Gastroesophageal sphincter (tissue), 4 donors: Measurements from ENCODE around the gene EPRS1. TPM values are rescaled to one million over a fixed set of nuclear protein-coding genes. Genes with fewer than 3 reads are reported as not detected.

Source experiments
- ATAC-seq: fragments of 150-250 bp; one replicate; pipeline ENCODE4 v1.9.1; 2016; ENCODE audit warnings: mild to moderate bottlenecking, moderate library complexity
- H3K27ac ChIP-seq, 4 donors: fragments of 200-600 bp; sonication (generic) in 3 of 4; 1 replicate in 3 of 4; 2 replicates in 1 of 4; pipeline ENCODE4 v1.5.1; 2016 to 2019
- H3K27me3 ChIP-seq: fragments of 200-600 bp; sonication (generic); one replicate; pipeline ENCODE4 v1.5.1; 2019
- H3K36me3 ChIP-seq, 2 donors: fragments of 200-600 bp; sonication (generic); one replicate each; pipeline ENCODE4 v1.5.1; 2019; ENCODE audit warnings: control low read depth in 1 of 2
- H3K4me1 ChIP-seq, 3 donors: fragments of 200-600 bp; sonication (generic); 1 replicate in 2 of 3; 2 replicates in 1 of 3; pipeline ENCODE4 v1.5.1; 2016 to 2019; ENCODE audit warnings: control low read depth in 2 of 3
- H3K4me3 ChIP-seq, 2 donors: fragments of 200-600 bp; sonication (generic); one replicate each; pipeline ENCODE4 v1.5.1; 2019; ENCODE audit warnings: mild to moderate bottlenecking in 1 of 2, moderate library complexity in 1 of 2
- H3K9me3 ChIP-seq, 3 donors: fragments of 200-600 bp; sonication (generic); one replicate each; pipeline ENCODE4 v1.5.1; 2017 to 2019; ENCODE audit warnings: control low read depth in 2 of 3
- CTCF ChIP-seq, 4 experiments: fragments of 200-600 bp in 2 of 4; fragments of 450-650 bp in 2 of 4; sonication (generic) in 1 of 4; IDR thresholded peaks; one replicate each; pipeline ENCODE4 v1.5.1; 2017 to 2019; ENCODE audit warnings: antibody characterized with exemption in 4 of 4, mild to moderate bottlenecking in 2 of 4, moderate library complexity in 2 of 4
- EP300 ChIP-seq: sonication (generic); formaldehyde crosslinking; IDR thresholded peaks from one replicate; pipeline ENCODE4 v1.6.1; 2017; ENCODE audit warnings: antibody characterized with exemption, mild to moderate bottlenecking
- POLR2A ChIP-seq, 2 donors: fragments of 450-650 bp; IDR thresholded peaks; one replicate each; pipeline ENCODE4 v1.6.1; 2017; ENCODE audit warnings: antibody characterized with exemption in 2 of 2, mild to moderate bottlenecking in 2 of 2, moderate library complexity in 1 of 2
- POLR2AphosphoS5 ChIP-seq: sonication (generic); formaldehyde crosslinking; IDR thresholded peaks from one replicate; pipeline ENCODE4 v1.6.1; 2017; ENCODE audit warnings: antibody characterized with exemption
- WGBS, 2 donors: methylation state at CpG; one replicate each; pipeline ENCODE4 v1.1.5; 2018; ENCODE audit warnings: low coverage in 1 of 2; 5-methylcytosine and 5-hydroxymethylcytosine counted together
- total RNA-seq, 4 donors: library from RNA; depleted of rRNA; stranded (reverse); fragments of >200 nt; gene quantifications; one replicate each; pipeline ENCODE4 v1.1.0, GENCODE V29; 2016

The EPRS1 gene
- total RNA-seq, 4 donors from 2014 or later = 39.2 to 51.6 (median 42.0) TPM

- Histone ChIP-seq H3K4me1 (no peaks in the 10 kb centered on the region), H3K27ac (no peak overlapping the region), H3K27me3 (no peaks in the 10 kb centered on the region), H3K36me3 (peaks cover 6 to 99% of the 10 kb centered on the region in 2 donors), H3K9me3 (no peaks in the 10 kb centered on the region), H3K4me3 (no peak overlapping the region)
- TF ChIP-seq POLR2AphosphoS5 = no peak
- TF ChIP-seq CTCF (IDR thresholded peaks at IDR 0.05) = no peak
- no peak for TF ChIP-seq POLR2A (IDR thresholded peaks at IDR 0.05)
- no peak for TF ChIP-seq EP300
- no peak for ATAC-seq
These were observed 27.2 kb downstream of the EPRS1 start for GRCh38 chr1:220019071-220019470.

GRCh38 chr1:220013497-220013896 is 32.8 kb downstream of the EPRS1 start:
- Histone ChIP-seq H3K4me1 (peaks cover 0 to 10% (median 0%) of the 10 kb centered on the region in 3 donors), H3K4me3 (no peak overlapping the region), H3K27ac (no peak overlapping the region), H3K27me3 (no peaks in the 10 kb centered on the region), H3K36me3 (peaks cover 0 to 83% of the 10 kb centered on the region in 2 donors), H3K9me3 (no peaks in the 10 kb centered on the region)
- ATAC-seq = no peak
- WGBS, 2 donors = 35 to 63% methylated on average over 3 of the region's 3 CpGs
- TF ChIP-seq POLR2AphosphoS5 (no peak), CTCF (IDR thresholded peaks at IDR 0.05) (no peak), POLR2A (IDR thresholded peaks at IDR 0.05) (no peak), EP300 (no peak)

- no peak for TF ChIP-seq EP300
- TF ChIP-seq POLR2AphosphoS5 = no peak
- no peak for TF ChIP-seq POLR2A (IDR thresholded peaks at IDR 0.05)
- no peak for TF ChIP-seq CTCF (IDR thresholded peaks at IDR 0.05)
- Histone ChIP-seq H3K9me3 (no peaks in the 10 kb centered on the region), H3K36me3 (peaks cover 0 to 82% of the 10 kb centered on the region in 2 donors), H3K27me3 (no peaks in the 10 kb centered on the region), H3K4me1 (peaks cover 0 to 10% (median 0%) of the 10 kb centered on the region in 3 donors), H3K27ac (no peak overlapping the region), H3K4me3 (no peak overlapping the region)
- 44 to 48% methylated on average over 3 of the region's 3 CpGs for whole genome bisulfite sequencing, 2 donors
- ATAC-seq = no peak
These were observed 34.0 kb downstream of the EPRS1 start for GRCh38 chr1:220012259-220012658.

- Histone ChIP-seq H3K27ac (no peak overlapping the region), H3K27me3 (no peaks in the 10 kb centered on the region), H3K9me3 (no peaks in the 10 kb centered on the region), H3K4me1 (peaks cover 0 to 10% (median 0%) of the 10 kb centered on the region in 3 donors), H3K4me3 (no peak overlapping the region), H3K36me3 (peaks cover 0 to 82% of the 10 kb centered on the region in 2 donors)
- no peak for ATAC-seq
- TF ChIP-seq POLR2AphosphoS5 (no peak), POLR2A (IDR thresholded peaks at IDR 0.05) (no peak), CTCF (IDR thresholded peaks at IDR 0.05) (no peak), EP300 (no peak)
These were observed 34.7 kb downstream of the EPRS1 start for GRCh38 chr1:220011620-220012019.

GRCh38 chr1:220007438-220007837 is 38.9 kb downstream of the EPRS1 start:
- Histone ChIP-seq H3K27ac (no peak overlapping the region), H3K27me3 (no peaks in the 10 kb centered on the region), H3K9me3 (no peaks in the 10 kb centered on the region), H3K4me3 (no peak overlapping the region), H3K4me1 (peaks cover 0 to 2% (median 0%) of the 10 kb centered on the region in 3 donors), H3K36me3 (peaks cover 0 to 86% of the 10 kb centered on the region in 2 donors)
- no peak for TF ChIP-seq POLR2A (IDR thresholded peaks at IDR 0.05)
- no peak for TF ChIP-seq EP300
- no peak for TF ChIP-seq POLR2AphosphoS5
- no peak for TF ChIP-seq CTCF (IDR thresholded peaks at IDR 0.05)
- 77 to 83% methylated on average over 1 to 3 of the region's 3 CpGs for WGBS, 2 donors
- ATAC-seq = no peak
